Psoas muscle (tissue), 8 donors: Measurements from ENCODE around the gene VAT1. TPM values are rescaled to one million over a fixed set of nuclear protein-coding genes. Genes with fewer than 3 reads are reported as not detected.
A peak's percentile ranks its signal among the peaks of the same experiment; 100 is the strongest.

Experiments
- ATAC-seq, 4 donors: fragments of 200-7000 bp; cut with Tn5 transposase; one replicate each; pipeline ENCODE4 v1.9.1; 2020; ENCODE audit warnings: moderate library complexity in 3 of 4, mild to moderate bottlenecking in 2 of 4
- DNase-seq, 2 donors: peaks; one replicate each; pipeline ENCODE4 v3.0.0-alpha.2; 2020
- H3K27ac ChIP-seq: fragments of 200-600 bp; one replicate; pipeline ENCODE4 v1.8.0; 2022
- H3K27me3 ChIP-seq, 3 donors: fragments of 200-600 bp in 1 of 3; one replicate each; pipeline versions ENCODE4 v1.6.1 to v1.8.0; 2013 to 2022; ENCODE audit warnings: low read length in 2 of 3, mild to moderate bottlenecking in 2 of 3, moderate library complexity in 1 of 3; ENCODE audit not compliant: insufficient read depth in 3 of 3
- H3K36me3 ChIP-seq, 2 donors: fragments of 200-600 bp in 1 of 2; one replicate each; pipeline versions ENCODE4 v1.6.1 to v1.8.0; 2013 to 2022; ENCODE audit warnings: low read depth in 1 of 2, mild to moderate bottlenecking in 1 of 2, moderate library complexity in 1 of 2; ENCODE audit not compliant: insufficient read depth in 1 of 2
- H3K4me1 ChIP-seq: fragments of 200-600 bp; one replicate; pipeline ENCODE4 v1.8.0; 2022
- H3K4me3 ChIP-seq: fragments of 200-600 bp; one replicate; pipeline ENCODE4 v1.8.0; 2022; ENCODE audit warnings: mild to moderate bottlenecking
- H3K9me3 ChIP-seq: fragments of 200-600 bp; one replicate; pipeline ENCODE4 v1.8.0; 2022
- WGBS, 3 donors: extraction: QIAGEN DNeasy Blood & Tissue Kit; methylation state at CpG; one replicate each; pipeline versions ENCODE4 v1.1.6 to v1.1.7; 2013; 5-methylcytosine and 5-hydroxymethylcytosine counted together
- intact Hi-C, 2 donors: fragments of 100-400 bp; cut with DNase I; formaldehyde crosslinking; loops; one replicate each; pipeline versions ENCODE4 v1.11.0 to v1.14.2; 2022
- polyA plus RNA-seq, 3 donors: library from polyadenylated mRNA; stranded (reverse); fragments of 200-250 nt; gene quantifications; one replicate each; pipeline ENCODE4 v1.2.3, GENCODE V29; 2013
- total RNA-seq, 4 donors: library from RNA; stranded (reverse); fragmentation: NEBNext Ultra II Directional in 2 of 4; extraction: Animal tissue kit (Norgen Biotek cat#: 25700) in 2 of 4; gene quantifications; one replicate each; pipeline versions ENCODE4 v1.2.1 to v1.2.4, GENCODE V29; 2021 to 2023
- TF ChIP-seq, protein P1 (sequence below): fragments of 200-600 bp; IDR thresholded peaks from one replicate; pipeline ENCODE4 v1.8.0; 2022; ENCODE audit warnings: antibody characterized with exemption
- donor health status: healthy with polysubstance abuse.
- donor health status: DM: no; HTN: no; CAD: no; lungs with moderate emphysema.
- donor health status: Bipolar disorder and iron deficiency.
- donor health status: healthy.
- donor health status: DM: yes; HTN: yes; CAD: no.
- donor health status: DM: no; HTN: no; CAD: no.
- donor health status: DM: no; HTN: no; CAD: no.
- donor health status: DM: yes; HTN: yes; CAD: no.

The VAT1 gene
- total and polyA plus RNA-seq, 7 donors = 19.2 to 50.6 (median 20.2) TPM

DNA sequence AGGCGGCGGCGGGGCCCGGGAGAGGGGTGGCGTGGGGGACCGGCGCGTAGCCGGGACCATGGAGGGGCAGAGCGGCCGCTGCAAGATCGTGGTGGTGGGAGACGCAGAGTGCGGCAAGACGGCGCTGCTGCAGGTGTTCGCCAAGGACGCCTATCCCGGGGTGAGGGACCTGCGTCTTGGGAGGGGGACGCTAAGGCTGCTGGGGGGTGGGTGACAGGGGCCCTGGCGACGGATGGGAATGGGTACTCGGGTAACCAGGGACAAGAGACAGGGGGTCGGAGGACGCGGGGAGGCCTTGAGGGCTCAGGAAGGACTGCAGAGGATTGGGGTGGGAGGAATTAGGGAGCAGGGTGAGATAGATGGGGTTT lies 3.1 kb upstream of the VAT1 start:
- no peak for DNase-seq
- H3K4me1 ChIP-seq = peaks cover 15% of the 10 kb centered on the region
- no peaks in the 10 kb centered on the region for H3K36me3 ChIP-seq
- H3K9me3 ChIP-seq = no peaks in the 10 kb centered on the region
- TF ChIP-seq, protein P1, sequence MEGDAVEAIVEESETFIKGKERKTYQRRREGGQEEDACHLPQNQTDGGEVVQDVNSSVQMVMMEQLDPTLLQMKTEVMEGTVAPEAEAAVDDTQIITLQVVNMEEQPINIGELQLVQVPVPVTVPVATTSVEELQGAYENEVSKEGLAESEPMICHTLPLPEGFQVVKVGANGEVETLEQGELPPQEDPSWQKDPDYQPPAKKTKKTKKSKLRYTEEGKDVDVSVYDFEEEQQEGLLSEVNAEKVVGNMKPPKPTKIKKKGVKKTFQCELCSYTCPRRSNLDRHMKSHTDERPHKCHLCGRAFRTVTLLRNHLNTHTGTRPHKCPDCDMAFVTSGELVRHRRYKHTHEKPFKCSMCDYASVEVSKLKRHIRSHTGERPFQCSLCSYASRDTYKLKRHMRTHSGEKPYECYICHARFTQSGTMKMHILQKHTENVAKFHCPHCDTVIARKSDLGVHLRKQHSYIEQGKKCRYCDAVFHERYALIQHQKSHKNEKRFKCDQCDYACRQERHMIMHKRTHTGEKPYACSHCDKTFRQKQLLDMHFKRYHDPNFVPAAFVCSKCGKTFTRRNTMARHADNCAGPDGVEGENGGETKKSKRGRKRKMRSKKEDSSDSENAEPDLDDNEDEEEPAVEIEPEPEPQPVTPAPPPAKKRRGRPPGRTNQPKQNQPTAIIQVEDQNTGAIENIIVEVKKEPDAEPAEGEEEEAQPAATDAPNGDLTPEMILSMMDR = no peak
- no peak for ATAC-seq
- WGBS, 3 donors = 7 to 13% (median 9%) methylated on average over 24 to 27 of the region's 27 CpGs
- intact Hi-C loops = loop anchor here in 1 of 2 donors (10.0 kb wide), 1 partner anchor 150 kb away; the partner anchor contains the start of gene NBR1
- H3K27ac ChIP-seq = no peak overlapping the region
- H3K4me3 ChIP-seq = peak overlapping the region; percentile 70
- peaks cover 0 to 3% (median 2%) of the 10 kb centered on the region in 3 donors for H3K27me3 ChIP-seq

DNA sequence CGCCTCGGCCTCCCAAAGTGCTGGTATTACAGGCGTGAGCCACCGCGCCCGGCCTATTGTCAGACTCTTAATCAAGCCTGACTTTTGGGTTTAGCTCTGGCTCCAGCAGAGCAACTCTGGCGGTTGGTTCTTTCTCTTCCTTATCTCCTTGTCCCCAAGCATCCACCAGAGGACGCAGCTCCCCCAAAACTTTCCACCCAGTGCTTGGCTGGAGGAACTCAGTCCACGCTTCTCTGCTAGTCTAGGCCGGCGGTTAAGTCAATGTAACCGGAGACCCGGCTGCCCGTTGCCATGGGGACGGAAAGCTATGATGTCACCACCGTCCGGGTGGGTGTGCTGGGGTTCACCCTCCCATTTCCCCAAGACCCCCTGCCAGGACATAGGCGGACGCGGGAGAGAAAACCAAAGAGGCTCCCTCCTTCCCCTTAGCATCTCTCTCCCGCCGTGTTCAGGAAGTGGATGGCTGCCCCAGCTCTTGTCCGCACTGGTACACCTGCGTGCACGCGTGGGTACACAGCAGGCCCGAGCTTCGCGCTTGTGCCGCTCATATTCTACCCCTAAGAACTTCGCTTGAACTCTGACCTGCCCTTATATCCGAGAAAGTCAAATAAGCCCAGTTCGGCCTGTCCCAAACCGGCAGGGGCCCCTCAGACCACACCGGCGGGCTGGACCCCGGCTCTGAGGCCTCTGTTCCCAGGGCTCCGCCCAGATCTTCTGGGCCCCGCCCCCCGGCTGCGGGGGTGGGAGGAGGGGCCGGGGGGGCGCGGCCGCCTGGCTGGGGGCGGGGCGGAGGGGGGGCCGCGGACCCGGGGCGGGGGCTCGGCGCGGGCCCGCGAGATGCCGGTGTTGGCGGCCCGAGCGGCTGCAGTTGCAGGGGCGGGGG lies 2.5 kb upstream of the VAT1 start, which contains the start of gene RND2:
RND2 (plus strand) TSS at position 825 of the 883 bp plus-strand sequence. CDS start 117 bp downstream, outside the sequence.
- Histone ChIP-seq H3K27ac (no peak within 1 kb of the TSS), H3K4me1 (peaks cover 16% of the 10 kb centered on the region), H3K27me3 (peaks cover 0 to 3% (median 2%) of the 10 kb centered on the region in 3 donors), H3K4me3 (peak within 1 kb of the TSS; percentile 70), H3K36me3 (no peaks in the 10 kb centered on the region), H3K9me3 (no peaks in the 10 kb centered on the region)
- ATAC-seq = peak; percentile 49 to 70 (median 69)
- DNase-seq = peak; percentile 86 to 87
- WGBS, 3 donors = 0 to 1% (median 1%) methylated on average over 40 to 61 of the region's 61 CpGs
- TF ChIP-seq, protein P1 = peak; percentile 57
- intact Hi-C loops = loop anchor here in 1 of 2 donors (10.0 kb wide), 1 partner anchor 150 kb away; the partner anchor contains the start of gene NBR1

DNA sequence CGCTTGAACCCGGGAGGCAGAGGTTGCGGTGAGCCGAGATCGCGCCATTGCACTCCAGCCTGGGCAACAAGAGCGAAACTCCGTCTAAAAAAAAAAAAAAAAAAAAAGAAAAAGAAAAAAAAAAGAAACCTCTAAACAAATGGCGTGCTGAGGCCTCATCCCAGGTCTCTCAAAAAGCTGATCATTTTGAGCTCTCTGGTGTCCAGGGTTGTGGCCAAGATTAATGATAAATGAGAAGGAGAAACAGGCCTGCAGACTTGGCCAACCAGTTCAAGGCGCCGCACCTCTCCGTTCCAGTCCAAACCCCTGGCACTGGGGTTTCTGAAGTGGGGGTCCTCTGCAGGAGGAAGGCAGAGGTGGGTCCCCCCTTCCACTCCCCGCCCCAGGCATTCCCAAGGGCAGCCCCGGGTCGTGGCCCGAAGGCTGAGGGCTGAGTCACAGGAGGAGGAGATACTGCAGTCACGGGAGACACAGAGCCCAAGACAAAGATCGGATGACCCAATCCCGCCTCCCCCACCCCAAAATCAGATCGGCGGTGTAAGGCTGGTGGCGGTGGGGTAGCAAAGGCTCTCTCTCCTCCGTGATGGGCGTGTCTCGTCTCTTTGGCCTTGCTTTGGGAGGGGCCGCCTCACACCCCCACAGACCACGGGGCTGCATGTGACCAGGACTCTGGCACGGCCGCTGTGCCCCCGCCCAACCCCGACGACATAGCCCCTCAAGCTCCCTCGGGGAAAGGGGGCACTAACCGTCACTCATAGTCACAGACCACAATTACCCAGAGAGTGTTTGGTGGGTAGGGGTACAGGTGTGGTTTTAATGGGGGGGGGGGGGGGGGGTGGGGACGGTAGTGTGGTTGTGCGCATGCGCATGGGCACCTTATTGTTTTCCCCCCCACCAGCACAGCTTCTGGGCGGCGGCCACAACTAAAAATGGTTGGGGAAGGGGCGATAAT lies 1.1 kb downstream of the VAT1 start:
- Histone ChIP-seq H3K4me3 (peak overlapping the region; percentile 100), H3K9me3 (no peaks in the 10 kb centered on the region), H3K27ac (peak overlapping the region; percentile 79), H3K36me3 (peaks cover 0 to 26% of the 10 kb centered on the region in 2 donors), H3K27me3 (peaks cover 0 to 3% (median 0%) of the 10 kb centered on the region in 3 donors), H3K4me1 (peaks cover 15% of the 10 kb centered on the region)
- 16 to 25% (median 19%) methylated on average over 29 to 39 of the region's 40 CpGs for WGBS, 3 donors
- TF ChIP-seq, protein P1 = no peak
- intact Hi-C loops = loop anchor here in 1 of 2 donors (10.0 kb wide), 1 partner anchor 154 kb away; the partner anchor contains the start of gene NBR1
- DNase-seq (peak; percentile 77 to 82), ATAC-seq (peak; percentile 23 to 41 (median 34))

DNA sequence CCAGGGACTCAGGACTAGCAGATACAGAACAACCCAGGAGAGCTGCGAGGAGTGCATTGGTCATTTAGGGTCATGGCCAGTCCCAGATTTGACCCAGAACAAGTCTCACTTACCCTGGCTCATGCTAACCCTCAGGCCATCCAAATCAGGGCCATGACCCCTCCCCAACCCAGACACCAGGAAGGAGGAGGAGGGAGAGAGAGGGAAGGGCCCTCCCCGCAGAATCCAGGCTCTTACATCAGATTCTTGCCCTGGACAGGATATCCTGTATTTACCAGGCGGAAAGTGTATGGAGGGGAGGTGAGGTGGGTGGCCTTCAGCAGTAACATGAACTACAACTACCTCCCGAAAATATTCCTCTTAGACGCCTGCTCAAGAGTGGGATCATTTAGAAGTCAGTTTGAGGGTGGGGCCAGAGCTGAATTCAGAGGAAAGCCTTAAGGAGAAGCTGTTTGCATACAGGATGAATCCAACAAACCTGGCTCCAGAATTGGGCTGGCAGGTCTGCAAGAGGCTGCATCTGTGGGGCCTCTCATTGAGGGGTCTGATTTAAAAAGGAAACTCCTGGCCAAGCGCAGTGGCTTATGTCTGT lies 2.1 kb downstream of the VAT1 start:
- Histone ChIP-seq H3K9me3 (no peaks in the 10 kb centered on the region), H3K27ac (peak overlapping the region; percentile 79), H3K36me3 (peaks cover 0 to 36% of the 10 kb centered on the region in 2 donors), H3K4me1 (peaks cover 15% of the 10 kb centered on the region), H3K4me3 (peak overlapping the region; percentile 100), H3K27me3 (peaks cover 0 to 3% (median 0%) of the 10 kb centered on the region in 3 donors)
- ATAC-seq (no peak), DNase-seq (no peak)
- TF ChIP-seq, protein P1 = no peak
- intact Hi-C loops = loop anchor here in 1 of 2 donors (10.0 kb wide), 1 partner anchor 155 kb away; the partner anchor contains the start of gene NBR1
- WGBS, 3 donors = 62 to 69% (median 64%) methylated on average over 6 of the region's 6 CpGs
